Activated naive CD4-positive, alpha-beta T cell treated with anti-CD3 and anti-CD28 coated beads, Interleukin-2, amount 50 U/mL, for 16 hours (primary cell): ENCODE results near the gene ETV2.
"Not testable (repeated sequence)": the region's sequence is repeated elsewhere in the genome, so short reads cannot be mapped to it uniquely, and the experiment has no call there.

ENCODE experiments used
- DNase-seq: peaks from one replicate; pipeline ENCODE4 v3.0.0-alpha.2; 2020

Gene ETV2

GRCh38 chr19:35628565-35629331 is 12.8 kb upstream of the ETV2 start, which contains the start of gene RBM42:
RBM42 (plus strand) TSS chr19:35629036; CDS start chr19:35629154, 118 bp downstream.
- peak; percentile 95 for DNase-seq

- DNase-seq = no peak
Measured at GRCh38 chr19:35629332-35629633, 12.3 kb upstream of the ETV2 start.

- no peak for DNase-seq
Measured at GRCh38 chr19:35633727-35634440, 7.7 kb upstream of the ETV2 start.

- no peak for DNase-seq
Measured at GRCh38 chr19:35636651-35637050, 4.9 kb upstream of the ETV2 start.

GRCh38 chr19:35637165-35637564 is 4.4 kb upstream of the ETV2 start:
- no peak for DNase-seq

GRCh38 chr19:35639321-35639639 is 2.3 kb upstream of the ETV2 start:
- DNase-seq = no peak

- DNase-seq = no peak
Measured at GRCh38 chr19:35639863-35640262, 1.7 kb upstream of the ETV2 start.

- no peak for DNase-seq
Measured at GRCh38 chr19:35642312-35642711, 767 bp downstream of the ETV2 start.

GRCh38 chr19:35642798-35643254 is 1.3 kb downstream of the ETV2 start:
- DNase-seq = no peak

- peak; percentile 80 for DNase-seq
Measured at GRCh38 chr19:35643255-35644205, 2.0 kb downstream of the ETV2 start.

GRCh38 chr19:35644206-35644986 is 2.9 kb downstream of the ETV2 start:
- peak; percentile 95 for DNase-seq

- DNase-seq = peak; percentile 84
Measured at GRCh38 chr19:35644987-35645679, 3.6 kb downstream of the ETV2 start.

- no peak for DNase-seq
Measured at GRCh38 chr19:35645680-35646511, 4.4 kb downstream of the ETV2 start.

GRCh38 chr19:35648017-35648961 is 6.7 kb downstream of the ETV2 start, which contains the start of gene COX6B1:
COX6B1 (plus strand) TSS chr19:35648323; CDS start chr19:35651244, 2,921 bp downstream.
- peak; percentile 93 for DNase-seq

- DNase-seq = no peak
Measured at GRCh38 chr19:35650581-35650980, 9.0 kb downstream of the ETV2 start.

GRCh38 chr19:35654828-35655227 is 13.3 kb downstream of the ETV2 start:
- not testable (repeated sequence) for DNase-seq

GRCh38 chr19:35655600-35655999 is 14.1 kb downstream of the ETV2 start:
- no peak for DNase-seq

- DNase-seq = no peak
Measured at GRCh38 chr19:35656700-35657099, 15.2 kb downstream of the ETV2 start.

- no peak for DNase-seq
Measured at GRCh38 chr19:35657904-35658700, 16.6 kb downstream of the ETV2 start.
